ENCODE results near the gene ADAM33.

Gene ADAM33

DNA sequence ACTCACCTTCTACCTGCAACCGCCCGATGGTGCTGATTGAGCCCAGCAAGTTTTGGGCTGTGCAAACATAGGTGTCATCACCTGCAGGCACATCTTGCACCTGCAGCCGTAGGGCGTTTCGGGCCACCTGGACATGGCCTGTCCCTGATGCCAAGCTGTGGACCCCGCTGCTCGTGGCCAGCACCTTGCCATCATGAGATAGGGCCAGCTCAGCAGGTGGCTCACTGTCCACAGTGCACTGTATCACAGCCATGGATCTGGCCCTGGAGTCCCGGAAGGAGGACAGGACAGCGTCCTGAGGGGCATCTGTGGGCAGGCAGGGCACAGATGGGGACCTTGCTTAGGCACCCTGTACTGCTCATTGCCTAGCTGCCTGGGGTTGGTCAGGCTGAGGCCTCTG is 10.1 kb upstream of the ADAM33 start:
- no peak for DNase-seq (ENCODE audit: low read depth in 1 of 2, low spot score in 1 of 2)
- no peak for TF ChIP-seq JUND (IDR thresholded peaks at IDR 0.05; ENCODE audit: low read depth)
- in situ Hi-C loops (cut with HindIII; ENCODE audit: low pct_unique_long_range_greater_than_20kb, low sequenced_read_pairs) = no loop called here

DNA sequence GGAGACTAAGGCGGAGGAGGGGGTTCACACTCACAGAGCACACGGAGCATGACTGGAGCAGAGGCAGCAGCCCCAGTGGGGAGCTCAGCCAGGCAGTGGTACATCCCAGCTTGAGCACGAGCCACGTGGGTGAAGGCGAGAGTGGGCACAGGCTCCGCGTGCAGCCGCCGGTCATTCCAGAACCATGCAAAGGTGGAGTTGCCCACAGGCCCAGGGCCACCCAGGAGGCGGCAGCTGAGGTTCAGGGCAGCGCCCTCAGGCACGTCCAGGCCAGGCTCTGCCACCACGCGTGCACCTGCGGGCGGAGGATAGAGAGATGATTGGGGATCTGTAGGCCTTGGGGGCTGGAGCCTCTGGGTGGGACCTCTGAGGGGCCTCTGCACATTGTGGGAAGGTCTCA is 9.5 kb upstream of the ADAM33 start:
- in situ Hi-C loops (cut with HindIII; ENCODE audit: low pct_unique_long_range_greater_than_20kb, low sequenced_read_pairs) = no loop called here
- DNase-seq (ENCODE audit: low read depth in 1 of 2, low spot score in 1 of 2) = no peak
- no peak for TF ChIP-seq JUND (IDR thresholded peaks at IDR 0.05; ENCODE audit: low read depth)

DNA sequence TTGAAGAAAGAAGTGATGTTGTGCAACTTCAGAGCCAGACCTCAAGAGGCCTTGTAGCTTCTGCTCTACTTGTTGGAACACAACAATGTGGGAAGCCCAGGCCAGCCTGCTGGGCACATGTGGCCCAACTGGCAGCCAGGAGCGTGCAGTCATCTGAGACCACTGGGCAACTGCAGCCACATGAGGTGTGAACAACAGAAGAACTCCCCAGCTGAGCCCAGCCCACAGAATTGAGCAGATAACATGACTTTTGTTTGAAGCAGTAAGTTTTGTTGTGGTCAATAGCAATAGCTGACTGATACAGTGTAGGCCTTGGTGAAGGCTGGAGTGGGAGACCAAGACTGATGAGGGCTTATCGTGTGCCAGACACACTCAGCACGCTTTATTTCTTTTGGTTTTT is 8.6 kb upstream of the ADAM33 start:
- in situ Hi-C loops (cut with HindIII; ENCODE audit: low pct_unique_long_range_greater_than_20kb, low sequenced_read_pairs) = no loop called here
- DNase-seq (ENCODE audit: low read depth in 1 of 2, low spot score in 1 of 2) = no peak
- TF ChIP-seq JUND (IDR thresholded peaks at IDR 0.05; ENCODE audit: low read depth) = no peak

DNA sequence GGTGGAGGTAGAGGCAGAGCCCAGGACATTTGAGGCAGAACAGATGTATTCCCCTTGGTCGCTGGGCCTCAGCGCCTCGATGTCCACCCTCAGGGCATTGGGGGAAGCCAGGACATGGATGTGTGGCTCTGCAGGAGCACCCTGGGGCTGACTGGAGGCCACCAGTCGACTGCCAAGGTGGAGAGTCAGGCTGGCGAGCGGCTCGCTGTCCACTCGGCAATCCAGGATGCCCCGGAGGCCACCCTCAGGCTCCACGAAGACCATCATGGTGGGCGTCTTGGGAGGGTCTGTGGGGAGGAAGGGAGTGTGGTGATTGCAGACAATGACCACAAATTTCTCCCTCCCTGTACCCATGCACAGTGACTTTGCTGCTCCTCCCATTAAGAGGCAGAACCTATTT is 8.2 kb upstream of the ADAM33 start:
- DNase-seq (ENCODE audit: low read depth in 1 of 2, low spot score in 1 of 2) = no peak
- no peak for TF ChIP-seq JUND (IDR thresholded peaks at IDR 0.05; ENCODE audit: low read depth)

DNA sequence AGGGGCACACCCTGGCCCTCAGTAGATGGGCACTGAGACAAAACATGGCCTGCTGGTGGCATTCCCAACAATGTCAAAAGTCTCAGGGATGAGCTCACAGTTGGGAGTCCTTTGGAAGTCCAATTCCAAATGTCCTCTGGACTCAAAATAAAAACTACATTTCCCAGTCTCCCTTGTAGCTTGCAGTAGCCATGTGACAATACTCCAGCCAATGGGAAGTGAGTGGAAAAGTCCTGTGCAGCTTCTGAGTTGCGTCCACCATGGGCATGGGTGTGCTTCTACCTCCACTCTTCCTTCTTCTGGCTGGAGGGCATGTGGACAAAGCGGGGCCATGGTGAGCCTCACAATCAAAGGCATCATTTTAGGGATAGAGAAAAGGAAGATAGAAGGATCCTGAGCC is 5.8 kb upstream of the ADAM33 start:
- in situ Hi-C loops (cut with HindIII; ENCODE audit: low pct_unique_long_range_greater_than_20kb, low sequenced_read_pairs) = no loop called here
- no peak for TF ChIP-seq JUND (IDR thresholded peaks at IDR 0.05; ENCODE audit: low read depth)
- DNase-seq (ENCODE audit: low read depth in 1 of 2, low spot score in 1 of 2) = peak; percentile 79 to 86

More for the DNA sequence above, 8.2 kb upstream of the ADAM33 start:
- in situ Hi-C loops (cut with HindIII; ENCODE audit: low pct_unique_long_range_greater_than_20kb, low sequenced_read_pairs) = no loop called here

DNA sequence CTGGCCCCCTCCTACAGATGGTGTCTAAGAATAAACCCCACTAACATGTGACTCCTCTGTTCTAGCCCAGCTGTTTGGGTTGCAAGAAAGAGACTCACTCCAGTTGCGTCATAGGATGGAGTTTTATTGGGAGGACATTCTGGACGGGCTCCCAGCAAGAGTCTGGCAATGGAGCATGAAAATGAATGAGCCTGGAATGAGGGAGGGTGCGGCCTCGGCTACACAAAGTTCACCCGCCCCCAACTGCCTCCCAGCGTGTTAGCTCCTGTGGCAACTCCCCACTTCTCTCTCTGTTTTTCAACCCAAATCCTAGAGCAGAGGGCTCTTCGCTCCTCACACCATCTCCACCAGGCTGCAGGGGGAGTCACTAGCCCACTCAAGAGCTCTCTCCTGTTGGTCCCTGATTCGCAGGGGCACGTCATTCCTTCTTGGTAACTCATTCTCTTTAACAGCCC is 5.1 kb upstream of the ADAM33 start:
- no peak for DNase-seq (ENCODE audit: low read depth in 1 of 2, low spot score in 1 of 2)
- in situ Hi-C loops (cut with HindIII; ENCODE audit: low pct_unique_long_range_greater_than_20kb, low sequenced_read_pairs) = no loop called here
- no peak for TF ChIP-seq JUND (IDR thresholded peaks at IDR 0.05; ENCODE audit: low read depth)

DNA sequence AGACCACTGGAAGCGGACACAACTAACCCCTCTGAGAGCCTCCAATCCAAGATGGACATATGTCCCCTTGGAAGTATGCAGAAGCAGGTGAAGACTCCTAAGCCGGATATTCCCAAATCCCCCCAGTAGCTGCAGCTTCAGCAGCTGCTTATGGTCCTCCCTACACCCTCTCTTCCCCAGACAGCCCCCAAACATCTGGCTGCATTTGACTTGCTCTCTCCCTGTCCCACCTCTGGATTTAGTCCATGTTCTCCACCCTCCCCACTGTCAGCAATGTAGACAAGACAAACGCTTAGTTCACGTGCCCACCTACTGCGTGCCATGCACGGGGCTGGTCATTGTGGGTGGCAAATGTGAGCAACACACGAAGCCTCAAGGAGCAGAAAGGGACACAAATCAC is 4.6 kb upstream of the ADAM33 start:
- TF ChIP-seq JUND (IDR thresholded peaks at IDR 0.05; ENCODE audit: low read depth) = no peak
- DNase-seq (ENCODE audit: low read depth in 1 of 2, low spot score in 1 of 2) = no peak
- in situ Hi-C loops (cut with HindIII; ENCODE audit: low pct_unique_long_range_greater_than_20kb, low sequenced_read_pairs) = no loop called here

DNA sequence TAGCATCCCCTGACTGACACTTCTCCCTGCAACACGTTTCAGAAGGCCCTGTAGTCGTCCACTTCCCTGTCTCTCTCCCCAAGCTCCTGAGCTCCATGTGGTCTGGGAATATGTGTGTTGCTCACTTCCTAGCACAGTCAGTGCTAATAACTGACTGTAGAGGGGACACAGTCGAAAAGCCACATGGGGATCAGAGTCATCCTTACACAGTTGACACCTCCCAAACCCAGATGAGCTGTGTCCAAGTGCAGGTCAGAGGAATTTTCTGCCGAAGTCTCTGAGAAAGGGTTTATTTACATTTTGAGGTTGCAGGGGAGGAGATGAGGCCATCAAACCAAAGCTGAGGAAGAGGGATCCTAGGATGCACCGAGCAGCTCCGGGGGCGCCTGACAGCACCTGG is 3.5 kb upstream of the ADAM33 start:
- TF ChIP-seq JUND (IDR thresholded peaks at IDR 0.05; ENCODE audit: low read depth) = no peak
- in situ Hi-C loops (cut with HindIII; ENCODE audit: low pct_unique_long_range_greater_than_20kb, low sequenced_read_pairs) = no loop called here
- no peak for DNase-seq (ENCODE audit: low read depth in 1 of 2, low spot score in 1 of 2)

DNA sequence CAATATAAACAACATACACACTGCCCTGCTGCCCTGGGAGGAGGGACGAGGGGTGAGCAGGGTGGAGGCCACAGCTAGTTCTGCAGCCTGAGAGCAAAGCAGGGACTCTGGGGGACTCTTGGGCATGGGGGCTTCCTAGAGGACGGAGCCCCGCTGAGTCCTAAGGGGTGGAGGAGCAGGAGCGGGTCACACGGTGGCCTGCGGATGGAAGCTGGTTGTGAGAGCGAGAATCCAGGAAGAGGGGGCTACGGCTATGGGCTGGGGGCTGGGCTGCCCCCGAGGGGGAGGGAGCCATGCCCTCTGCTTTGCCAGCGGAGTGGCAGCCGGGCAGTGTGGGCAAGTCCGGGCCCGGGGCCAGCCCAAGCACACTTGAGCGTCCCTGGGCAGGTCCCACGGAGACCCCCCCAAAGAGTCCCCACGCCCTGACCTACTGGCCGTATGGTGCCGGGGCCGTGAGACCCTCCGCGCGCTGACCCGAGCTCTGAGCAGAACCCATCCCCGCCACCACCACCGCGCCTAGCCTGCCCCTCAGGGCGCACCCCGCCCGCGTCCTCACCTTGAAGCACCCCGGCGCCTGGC is 369 bp downstream of the ADAM33 start:
- in situ Hi-C loops (cut with HindIII; ENCODE audit: low pct_unique_long_range_greater_than_20kb, low sequenced_read_pairs) = no loop called here
- no peak for TF ChIP-seq JUND (IDR thresholded peaks at IDR 0.05; ENCODE audit: low read depth)
- DNase-seq (ENCODE audit: low read depth in 1 of 2, low spot score in 1 of 2) = no peak

DNA sequence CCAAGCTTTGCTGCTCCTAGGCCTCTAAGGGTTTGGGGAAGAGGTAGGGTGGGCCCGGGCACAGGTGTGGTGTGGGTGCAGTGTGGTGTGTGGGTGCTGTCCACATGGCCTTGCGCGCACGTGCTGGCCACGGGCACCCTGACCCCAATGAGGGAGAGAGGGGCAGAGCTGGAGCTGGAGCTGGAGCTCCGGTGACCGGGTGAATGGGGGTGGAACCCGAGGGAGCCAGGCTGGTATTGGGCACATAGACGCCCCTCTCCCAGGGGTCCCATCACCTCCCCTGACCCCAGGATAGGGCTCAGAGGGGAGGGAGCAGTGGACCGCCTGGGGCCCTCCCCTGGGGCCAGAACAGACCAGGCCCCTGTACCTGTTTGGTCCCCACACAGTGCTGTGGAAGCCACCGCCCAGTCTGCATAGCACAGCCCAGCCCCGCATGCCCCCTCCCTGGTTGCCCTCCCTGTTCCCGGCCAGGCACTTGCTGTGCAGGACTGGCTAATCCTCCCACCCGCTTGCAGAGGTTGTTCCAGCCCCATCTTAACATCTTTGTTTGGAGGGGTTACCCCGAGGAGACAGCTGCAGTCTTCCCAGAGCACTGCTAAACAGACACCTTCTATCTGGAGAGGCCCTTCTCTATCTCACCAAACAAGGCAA is 984 bp downstream of the ADAM33 start:
- DNase-seq (ENCODE audit: low read depth in 1 of 2, low spot score in 1 of 2) = no peak
- in situ Hi-C loops (cut with HindIII; ENCODE audit: low pct_unique_long_range_greater_than_20kb, low sequenced_read_pairs) = no loop called here
- no peak for TF ChIP-seq JUND (IDR thresholded peaks at IDR 0.05; ENCODE audit: low read depth)

DNA sequence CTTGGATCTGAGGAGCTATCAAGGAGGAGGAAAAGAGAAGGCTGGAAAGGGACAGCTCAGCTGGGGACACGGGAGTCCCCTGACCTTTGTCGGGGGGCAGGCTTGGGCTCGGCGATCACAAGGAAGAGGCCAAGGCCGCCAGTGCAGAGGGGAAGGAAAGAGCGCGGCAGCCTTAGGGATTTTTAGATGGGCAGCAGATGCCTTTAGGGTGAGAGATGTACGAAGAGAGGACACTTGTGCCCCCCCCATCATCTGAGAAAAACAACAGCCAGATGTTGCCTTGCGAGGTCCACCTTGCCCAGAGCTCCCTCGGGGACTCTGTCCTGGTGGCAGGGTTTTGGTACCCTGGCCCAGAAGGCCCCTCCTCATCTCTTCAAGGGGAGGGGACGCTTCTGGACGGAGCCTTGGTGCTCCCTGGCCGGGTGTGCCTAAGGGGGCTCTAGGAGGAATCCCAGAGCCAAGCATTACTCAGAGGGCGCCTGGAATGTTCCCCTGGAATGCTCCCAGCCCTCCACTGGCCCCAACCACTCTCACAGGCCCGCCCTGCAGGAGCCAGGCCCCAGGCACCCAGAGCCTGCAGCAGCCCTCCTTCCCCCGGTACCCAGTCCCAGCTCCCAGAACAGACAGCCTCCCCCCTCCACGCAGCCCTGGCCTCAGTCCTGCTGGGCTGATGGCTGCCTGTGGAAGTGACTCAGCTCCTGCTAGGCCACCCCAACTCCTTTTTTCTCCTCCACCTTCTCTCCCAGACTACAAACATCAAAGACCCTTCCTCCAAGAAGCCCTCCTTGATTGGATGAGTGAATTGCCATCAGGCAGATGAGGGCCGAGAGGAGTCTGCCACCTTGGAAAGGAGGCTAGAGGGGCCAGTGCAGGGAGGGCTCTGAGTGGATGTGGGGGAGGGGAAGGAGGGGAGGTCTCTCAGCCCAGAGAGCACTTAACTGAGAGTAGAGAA is 1.8 kb downstream of the ADAM33 start:
- no peak for TF ChIP-seq JUND (IDR thresholded peaks at IDR 0.05; ENCODE audit: low read depth)
- no peak for DNase-seq (ENCODE audit: low read depth in 1 of 2, low spot score in 1 of 2)
- in situ Hi-C loops (cut with HindIII; ENCODE audit: low pct_unique_long_range_greater_than_20kb, low sequenced_read_pairs) = no loop called here

DNA sequence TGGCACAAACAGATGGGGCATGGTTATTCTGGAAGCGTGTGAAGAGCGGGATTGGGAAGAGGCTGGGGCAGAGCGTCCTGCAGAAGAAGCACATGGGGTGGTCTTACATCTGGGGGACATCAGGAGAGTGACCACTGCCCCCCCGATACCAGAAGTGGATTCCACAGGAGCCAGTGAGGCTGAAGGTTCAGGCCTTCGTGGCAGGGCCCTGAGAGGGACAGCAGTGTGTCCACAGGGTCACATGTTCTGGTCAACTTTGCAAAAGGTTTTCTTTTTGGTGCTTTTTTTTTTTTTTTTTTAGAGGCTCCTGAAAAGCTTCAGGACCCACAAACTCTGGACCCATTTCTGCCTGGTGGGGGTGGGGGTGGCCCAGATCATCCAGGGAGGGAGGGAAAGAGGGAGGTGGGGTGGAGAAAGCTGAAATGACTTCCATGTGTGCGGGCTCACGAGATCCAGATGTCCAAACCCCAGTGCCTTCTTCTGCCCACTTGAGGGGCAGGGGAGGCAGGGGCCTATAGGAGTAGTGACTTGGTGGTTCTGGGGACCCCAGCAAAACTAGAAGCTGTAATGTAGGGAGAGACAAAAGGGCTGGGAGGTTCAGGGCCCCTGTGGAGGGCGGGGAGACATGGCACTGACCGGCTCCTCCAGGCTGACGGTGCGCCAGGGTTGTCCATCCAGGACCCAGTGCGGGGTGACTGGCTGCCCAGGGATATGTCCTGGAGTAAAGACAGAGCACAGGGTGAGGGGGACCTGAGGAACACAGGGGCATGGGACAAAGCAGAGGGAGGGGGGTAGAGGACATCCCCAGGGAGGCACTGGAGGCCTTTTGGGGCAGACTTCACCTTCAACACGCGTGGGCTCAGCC is 2.7 kb downstream of the ADAM33 start:
- DNase-seq (ENCODE audit: low read depth in 1 of 2, low spot score in 1 of 2) = no peak
- TF ChIP-seq JUND (IDR thresholded peaks at IDR 0.05; ENCODE audit: low read depth) = no peak
- in situ Hi-C loops (cut with HindIII; ENCODE audit: low pct_unique_long_range_greater_than_20kb, low sequenced_read_pairs) = no loop called here
